IPS DF 4.7 (cell line): ENCODE results near the gene ERGIC1.
"Not testable (repeated sequence)": the region's sequence is repeated elsewhere in the genome, so short reads cannot be mapped to it uniquely, and the experiment has no call there.

Source experiments
- DNase-seq: peaks from one replicate; pipeline ENCODE4 v3.0.0-alpha.2; 2013; ENCODE audit warnings: low spot score; ENCODE audit errors: extremely low read depth

ERGIC1 gene, protein sequence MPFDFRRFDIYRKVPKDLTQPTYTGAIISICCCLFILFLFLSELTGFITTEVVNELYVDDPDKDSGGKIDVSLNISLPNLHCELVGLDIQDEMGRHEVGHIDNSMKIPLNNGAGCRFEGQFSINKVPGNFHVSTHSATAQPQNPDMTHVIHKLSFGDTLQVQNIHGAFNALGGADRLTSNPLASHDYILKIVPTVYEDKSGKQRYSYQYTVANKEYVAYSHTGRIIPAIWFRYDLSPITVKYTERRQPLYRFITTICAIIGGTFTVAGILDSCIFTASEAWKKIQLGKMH

DNA sequence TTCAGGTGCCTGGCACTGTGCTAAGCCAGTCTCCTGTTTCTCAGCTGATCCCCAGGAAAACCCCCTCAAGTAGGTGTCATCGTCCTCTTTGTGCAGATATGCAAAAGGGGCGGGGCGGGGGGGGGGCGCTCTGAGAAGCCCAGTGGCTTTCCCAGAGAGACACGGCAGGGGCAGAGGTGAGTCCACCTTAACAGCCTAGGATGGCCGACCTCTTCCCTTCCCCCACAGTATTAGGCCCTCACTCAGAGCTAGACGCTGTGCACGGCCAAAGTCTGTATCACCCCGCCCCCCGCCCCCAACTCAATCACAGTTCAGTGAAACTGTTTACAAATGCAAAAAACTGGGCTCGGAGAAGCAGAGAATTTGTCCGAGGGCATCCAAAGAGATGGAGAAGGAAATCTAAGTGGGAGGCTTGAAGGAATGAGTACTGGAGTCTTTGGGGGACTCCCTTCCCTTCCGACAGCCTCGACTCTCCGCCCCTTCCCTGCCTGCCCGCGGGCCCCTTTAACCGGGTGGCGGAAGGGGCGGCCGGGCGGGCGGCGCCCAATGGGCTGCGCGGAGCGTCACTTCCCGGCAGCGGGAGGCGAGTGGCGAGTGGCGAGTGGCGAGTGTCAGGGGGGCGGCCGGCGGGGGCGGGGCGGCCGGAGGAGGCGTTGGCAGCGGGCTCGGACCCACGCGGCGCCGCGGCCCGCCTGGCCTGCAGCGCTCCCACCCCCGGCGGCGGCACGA lies at the start of gene ERGIC1:
TSS of gene ERGIC1 (plus strand) at position 566 of the 729 bp plus-strand sequence. CDS start at position 729, 163 bp downstream.
- DNase-seq, result no peak

DNA sequence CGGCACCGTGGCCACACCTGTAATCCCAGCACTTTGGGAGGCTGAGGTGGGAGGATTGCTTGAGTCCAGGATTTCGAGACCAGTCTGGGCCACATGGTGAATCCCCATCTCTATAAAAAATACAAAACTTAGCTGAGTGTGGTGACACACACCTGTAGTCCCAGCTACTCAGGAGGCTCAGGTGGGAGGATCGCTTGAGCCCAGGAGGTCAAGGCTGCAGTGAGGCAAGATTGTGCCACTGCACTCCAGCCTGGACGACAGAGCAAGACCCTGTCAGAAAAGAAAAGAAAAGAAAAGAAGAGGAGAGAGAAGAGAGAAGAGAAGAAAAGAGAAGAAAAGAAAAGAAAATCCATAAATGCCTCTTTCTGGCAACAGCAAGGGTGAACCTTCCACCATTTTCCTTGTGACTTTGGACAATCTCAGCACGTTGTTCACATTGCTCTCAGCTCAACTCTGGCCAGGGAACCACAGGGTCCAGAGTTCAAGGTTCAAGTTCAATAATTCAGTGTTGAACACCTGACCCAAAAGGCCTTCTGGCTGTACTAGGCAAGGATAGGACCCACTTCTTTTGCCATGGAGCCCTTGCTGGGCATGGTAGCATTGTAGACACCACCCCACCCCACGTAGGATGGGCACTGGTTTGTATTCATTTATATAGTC lies 48.5 kb upstream of the ERGIC1 start:
- DNase-seq, result no peak

DNA sequence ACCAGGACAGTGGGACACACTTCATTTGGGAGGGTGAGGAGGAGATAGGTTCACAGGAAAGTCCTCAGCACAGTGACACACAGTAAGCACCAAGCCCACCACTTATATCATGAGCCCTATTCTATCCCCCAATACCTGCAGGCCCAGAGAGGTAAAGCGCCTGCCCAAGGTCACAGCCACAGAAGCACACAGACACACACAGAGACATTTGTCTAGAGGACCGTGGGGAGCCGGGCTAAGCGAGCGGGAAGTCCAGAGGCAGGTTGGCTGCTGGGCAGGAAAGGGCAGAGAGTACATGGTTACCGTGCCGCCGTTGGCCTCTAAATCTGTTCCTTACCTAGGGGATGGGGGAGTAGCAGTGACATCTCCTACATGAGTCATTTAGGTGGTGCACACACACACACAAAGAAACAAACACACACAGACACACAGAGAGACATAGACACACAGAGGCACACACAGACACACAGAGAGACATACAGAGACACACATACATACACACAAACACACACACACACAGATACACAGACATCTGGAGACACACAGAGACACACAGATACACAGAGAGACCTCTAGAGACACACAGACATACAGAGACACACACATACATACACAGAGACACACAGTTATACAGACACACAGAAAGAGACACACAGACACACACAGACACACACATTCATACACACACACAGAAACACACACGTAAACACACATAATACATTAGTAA lies 47.2 kb upstream of the ERGIC1 start:
- DNase-seq, result no peak

DNA sequence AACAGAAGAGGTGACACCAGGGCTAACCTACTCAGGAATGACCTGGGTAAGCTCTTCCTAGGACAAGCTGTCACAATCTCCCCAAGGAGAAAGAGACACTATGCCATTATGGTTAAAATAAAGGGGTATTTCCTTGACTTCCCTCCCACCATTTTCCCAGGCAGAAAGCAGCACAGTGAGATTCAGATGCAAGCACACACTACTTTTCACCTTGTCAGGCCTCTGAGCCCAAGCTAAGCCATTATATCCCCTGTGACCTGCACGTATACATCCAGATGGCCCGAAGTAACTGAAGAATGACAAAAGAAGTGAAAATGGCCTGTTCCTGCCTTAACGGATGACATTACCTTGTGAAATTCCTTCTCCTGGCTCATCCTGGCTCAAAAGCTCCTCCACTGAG lies 46.5 kb upstream of the ERGIC1 start:
- not testable (repeated sequence) for DNase-seq

DNA sequence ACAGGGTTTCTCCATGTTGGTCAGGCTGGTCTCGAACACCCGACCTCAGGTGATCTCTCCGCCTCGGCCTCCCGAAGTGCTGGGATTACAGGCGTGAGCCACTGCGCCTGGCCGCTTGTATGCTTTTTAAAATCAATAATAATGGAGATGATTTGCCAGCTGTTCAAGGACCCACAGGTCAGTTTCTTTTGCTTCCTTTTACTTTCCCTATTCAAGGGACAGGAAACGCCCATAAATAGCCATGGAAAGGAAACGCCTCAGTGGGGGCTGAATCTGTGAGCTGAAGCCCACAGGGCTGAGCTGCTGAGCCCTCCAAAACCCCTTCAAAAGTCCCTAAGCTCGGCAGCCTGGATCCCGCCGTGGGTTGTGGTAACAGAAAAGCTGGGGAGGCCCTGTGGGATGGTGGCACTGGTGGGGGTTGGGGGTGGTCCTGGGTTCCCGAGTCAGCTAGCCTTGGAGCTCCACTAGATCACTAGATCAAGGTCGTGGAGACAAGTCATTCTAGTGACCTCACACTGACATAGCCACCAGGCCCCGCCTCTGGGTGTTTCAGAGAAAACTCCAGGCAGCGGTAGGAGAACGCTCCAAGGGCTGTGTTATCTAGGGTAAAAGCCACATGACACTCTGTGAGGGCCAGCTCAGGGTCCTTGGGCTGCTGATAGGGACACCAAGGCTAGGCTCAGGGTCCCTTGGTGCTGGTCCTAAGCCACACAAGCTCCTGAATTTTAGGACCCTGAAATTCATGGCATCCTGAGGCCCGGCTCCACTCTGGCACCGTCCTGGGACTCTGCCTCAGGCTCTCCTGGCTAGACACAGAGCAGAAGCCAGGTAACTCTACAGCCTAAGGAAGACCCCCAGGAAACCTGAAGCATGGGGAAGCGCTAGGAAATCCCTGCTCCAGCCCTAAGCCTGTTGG lies 45.0 kb upstream of the ERGIC1 start:
- no peak for DNase-seq

DNA sequence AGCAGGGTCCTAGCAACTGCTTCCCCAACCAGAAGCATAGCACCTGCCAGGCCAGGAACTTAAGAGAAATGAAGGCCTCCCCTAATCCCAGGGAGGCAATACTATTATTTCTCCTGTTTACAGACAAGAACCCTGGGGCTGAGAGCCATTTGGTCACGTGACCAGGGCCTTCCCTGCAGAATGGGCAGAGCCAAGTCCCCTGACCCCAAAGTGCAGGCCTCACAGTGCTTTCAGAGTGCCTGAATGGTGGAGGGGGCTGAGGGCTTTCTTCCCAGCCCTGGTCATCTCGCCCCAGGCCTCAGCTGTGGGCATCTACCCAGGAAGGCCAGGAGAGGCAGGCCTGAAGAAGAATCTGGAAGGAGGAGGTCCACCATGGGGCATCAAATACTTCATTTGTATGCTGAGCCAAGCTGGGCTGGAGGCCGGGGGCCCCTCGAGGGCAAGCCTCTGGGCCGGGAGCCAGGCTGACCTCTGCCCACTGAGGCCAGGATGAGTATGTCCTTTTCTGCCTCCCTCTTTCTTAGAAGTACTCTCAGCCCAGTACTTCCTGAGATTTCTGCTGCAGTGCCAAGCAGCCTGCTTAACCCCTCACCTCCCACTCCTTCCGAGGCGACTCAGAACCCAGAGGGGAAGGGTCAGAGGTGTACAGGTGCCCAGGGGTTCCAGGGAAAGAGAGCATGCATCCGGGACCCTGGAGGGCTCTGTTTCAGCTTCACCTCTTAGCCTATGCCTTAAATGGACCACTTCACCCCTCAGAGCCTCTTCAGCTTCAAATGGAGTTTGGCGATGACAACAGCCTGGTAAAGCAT lies 44.2 kb upstream of the ERGIC1 start:
- no peak for DNase-seq

DNA sequence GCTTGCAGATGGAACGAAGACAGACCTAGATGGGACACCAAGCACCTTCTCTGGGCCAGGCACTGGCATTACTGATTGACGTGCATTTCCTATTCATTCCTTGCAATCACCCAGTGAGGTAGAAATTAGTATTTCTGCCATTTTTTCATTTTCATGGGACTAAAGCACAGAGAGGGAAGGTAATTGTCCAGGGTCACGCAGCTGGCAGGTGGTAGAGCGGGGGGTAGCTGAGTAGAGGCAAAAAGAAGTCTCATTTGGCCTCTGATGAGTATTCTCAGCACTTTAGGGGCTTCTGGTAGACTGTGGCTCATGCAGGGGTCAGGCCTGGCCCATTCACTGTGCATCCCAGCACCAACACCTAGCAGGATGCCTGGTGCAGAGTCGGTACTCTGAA lies 43.6 kb upstream of the ERGIC1 start:
- DNase-seq, result no peak

DNA sequence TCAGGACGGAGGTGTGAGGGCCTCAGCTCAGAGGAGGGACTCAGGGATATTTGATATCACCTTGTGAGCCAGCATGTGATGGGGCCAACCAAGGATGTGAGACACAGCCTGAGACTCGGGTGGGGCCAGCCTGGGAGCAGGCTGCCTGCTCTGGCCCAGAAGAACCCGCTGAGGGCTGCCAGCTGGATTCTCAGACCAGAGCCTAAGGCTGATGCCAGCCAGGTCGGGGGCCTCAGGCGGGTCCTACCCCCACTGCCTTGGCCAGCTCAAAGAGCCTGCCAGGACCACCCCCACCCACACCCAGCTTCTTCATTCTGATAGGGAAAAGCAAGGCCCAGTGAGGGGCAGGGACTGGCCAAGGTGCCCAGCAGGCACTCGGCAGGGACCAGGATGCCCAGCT lies 42.8 kb upstream of the ERGIC1 start:
- DNase-seq, result no peak

DNA sequence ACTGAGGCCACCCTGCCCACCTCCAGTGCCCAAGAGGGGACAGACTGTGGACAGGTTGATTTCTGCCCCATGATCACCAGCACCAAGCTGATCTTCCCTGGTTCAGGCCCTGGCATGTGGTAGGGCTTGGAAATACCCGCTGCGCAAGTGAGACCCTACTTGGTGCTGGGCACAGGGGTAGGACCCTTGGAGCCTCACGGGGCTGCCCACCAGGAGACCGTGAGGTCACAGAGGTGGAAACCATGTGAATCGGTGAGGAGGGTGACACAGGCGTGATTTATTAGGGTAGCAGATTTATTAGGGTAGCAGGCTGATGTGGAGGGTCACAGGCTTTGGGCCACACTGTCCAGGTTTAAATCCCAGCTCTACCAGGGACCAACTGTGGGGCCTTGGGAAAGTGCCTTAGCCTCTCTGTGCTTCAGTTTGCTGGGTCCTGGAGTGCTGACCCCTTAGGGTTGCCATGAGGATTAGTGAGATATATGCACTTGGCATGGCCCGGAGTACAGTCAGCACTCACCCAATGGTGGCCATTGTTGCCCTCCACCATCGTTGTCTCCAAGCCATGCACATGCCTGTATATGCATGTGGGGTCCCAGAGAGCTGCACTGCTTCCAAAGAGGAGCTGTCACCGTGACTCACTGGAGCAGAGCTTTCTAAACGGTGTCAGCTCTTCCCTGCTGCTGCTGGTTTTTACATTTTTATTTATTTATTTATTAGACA lies 42.2 kb upstream of the ERGIC1 start:
- DNase-seq, result no peak

DNA sequence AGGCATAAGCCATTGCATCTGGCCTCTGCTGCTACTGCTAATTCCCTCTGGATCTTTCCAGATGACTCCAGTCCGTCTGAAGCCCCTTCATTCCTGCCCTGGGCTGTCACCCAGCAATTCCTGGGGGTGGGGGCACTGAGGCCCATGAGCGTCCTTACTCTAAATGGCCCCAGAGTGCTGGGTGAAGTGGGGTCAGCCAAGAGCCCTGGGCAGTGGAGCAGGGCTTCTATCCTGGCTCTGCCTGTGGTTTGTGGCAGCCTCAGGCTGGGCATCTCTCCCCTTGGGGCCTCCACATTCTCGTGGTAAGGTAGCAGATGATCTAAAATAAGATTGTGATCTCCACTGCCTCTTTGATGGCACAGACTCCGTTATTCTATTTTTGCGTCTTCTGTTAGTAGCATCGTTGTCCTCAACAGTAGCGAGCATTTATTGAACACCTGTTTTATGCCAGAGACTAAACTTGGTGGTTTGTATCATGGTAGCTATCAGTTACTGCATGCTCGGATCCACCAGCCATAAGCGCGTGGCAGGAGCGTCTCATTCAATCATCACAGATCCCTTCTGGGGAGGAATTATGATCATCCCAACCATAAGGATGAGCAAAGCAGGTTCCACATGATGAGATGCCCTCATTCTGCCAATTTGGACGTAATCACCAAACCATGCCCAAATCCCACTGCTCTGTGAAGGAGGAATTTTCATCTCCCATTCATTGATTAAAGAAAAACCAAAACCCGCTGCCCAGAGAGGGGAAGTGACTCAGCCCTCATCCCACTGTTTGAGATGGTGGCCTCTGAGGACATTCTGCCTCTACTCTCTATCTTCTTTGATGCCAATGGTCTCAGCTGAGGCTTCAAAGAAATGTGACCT lies 41.1 kb upstream of the ERGIC1 start:
- no peak for DNase-seq

DNA sequence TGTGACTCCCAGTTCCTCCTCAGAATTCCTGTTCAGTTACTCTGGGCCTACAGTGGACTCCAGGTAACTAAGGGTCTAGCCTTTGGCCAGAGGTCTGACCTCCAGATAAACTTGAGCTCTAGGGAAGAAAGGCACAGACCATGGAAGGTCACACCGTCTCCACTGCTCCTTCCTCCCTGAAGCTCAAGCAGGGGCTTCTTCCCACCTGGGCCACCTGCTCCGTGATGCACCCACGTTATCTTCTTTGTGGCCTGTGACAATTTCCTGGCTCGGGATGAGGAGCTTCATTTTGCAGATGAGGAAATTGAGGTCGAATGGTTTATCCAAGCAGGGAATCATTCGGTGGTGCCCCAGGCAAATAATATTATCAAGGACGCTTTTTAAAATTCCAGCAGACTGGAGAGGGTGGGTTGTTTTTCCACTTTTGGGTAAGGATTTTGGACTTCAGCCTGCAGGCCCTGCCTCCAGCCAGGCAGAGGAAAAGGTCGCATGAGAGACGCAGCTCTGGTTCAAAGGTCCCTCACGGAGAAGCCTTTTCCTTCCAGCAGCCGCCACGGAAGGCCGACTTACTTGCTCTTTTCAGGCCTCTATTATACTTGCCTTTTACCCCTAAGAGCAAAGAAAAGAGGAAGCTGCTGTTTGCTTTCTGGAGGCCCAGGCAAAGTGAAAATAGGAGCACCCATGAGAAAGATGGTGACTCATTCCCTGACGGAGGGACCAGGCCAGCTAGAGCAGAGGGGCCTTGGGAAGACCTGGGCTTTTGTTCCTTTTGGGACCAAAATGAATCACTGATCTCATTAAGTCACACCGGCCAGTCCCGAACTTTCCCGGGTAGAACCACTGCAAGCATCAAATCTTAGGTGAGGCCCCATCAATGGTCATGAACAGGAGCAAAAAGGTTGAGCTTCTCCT lies 40.2 kb upstream of the ERGIC1 start:
- DNase-seq, result no peak

DNA sequence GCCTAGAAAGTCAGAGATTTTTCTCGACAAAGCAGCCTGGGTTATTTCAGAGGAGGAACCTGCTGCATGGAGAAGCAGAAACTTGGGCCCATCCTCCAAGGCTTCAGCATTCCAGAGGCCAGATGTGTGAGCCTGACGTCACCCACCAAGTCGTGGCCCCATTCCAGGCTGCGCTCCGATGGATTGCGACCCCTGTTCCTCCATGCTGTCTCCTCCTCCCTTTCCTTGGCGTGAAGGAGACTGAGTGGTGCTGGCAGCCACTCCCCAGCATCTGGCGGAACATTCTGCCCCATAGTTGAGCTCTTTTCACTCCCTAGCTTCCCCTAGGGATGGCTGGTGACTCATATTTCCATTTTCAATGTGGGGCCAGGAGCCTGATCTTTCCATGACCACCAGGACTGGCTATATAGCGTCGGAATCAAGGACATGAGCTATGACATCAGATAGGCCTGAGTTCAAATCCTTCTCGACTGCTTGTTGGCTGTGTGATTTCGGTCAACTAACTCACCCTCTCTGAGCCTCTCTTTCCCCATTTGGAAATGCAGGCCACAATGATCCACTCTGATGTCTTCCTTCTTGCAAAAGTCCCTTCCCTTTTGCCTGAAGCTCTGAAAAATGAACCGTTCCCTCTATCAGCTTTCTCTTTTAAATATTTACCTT lies 38.6 kb upstream of the ERGIC1 start:
- DNase-seq, result no peak

DNA sequence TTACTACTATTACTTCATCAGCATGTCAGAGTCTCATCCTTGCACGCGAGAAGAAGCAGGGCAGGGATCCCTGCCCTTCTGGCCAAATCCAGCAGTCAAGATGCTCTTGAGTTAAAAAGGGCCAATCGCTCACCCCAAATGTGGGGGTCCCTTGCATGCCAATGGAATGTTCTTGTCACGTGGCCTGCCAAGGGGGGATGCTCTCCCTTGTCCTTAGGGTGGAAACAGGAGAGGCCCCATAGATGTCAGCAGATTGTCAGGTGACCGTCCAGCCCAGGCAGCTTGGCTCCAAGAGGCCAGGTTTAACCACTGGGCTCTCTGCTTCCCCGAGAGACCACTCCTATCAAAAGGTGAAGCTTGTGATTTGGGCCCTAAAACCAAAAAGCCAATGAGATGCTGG lies 37.7 kb upstream of the ERGIC1 start:
- no peak for DNase-seq

DNA sequence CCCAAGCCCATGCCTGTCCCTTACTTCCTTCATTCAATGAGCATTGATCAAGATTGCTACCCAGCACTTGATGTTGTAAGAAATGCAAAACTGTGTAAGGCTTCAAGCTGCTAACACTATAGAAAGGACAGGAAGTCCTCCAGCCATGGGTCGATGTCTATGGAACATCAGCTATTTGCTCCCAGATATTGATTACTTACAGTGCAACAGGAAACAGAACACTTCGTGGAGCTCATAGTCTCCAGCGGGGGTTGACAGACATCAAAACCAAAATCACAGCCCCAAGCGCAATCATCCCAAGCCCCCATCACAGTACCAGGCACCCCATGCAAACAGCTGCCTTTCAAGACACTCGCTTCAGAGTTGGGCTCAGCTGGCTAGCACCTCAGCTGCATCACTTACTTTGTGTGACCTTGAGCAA lies 36.3 kb upstream of the ERGIC1 start:
- DNase-seq, result no peak

DNA sequence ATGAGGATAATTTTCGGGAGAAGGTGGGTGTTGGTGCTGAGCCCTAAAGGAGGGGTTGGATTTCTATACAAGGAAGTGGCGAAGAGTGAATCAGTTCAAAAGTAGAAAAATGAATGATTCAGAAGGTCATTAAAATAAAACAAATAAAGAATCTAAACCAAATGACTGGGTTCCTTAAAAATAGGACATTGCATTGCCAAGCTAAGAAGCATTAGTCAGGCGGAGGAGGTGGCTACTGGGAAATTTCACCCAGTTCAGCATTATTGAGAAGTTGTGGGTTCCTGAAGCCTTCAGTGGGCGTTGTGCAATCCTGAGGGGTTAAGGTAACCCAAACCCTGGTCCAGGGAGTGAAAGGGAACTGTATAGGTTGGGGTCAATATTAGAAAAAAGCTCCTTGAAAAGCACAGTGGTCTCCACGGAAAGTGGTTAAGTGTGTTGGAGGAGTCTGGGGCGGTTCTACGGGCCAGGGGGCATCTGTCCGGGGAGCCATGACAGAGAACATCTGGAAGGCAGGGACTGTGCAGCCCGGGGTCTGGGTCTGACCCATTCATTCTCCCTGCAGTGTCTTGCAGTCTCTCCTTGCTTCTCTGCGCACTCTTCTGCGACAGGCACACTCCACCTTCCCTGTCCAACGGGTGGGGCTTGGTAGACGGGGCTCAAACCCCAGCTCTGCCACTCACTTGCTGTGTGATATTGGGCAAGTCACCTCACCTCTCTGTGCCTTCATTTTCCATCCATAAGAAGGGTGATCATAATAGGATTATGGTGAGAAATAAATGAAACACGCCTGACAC lies 35.4 kb upstream of the ERGIC1 start:
- no peak for DNase-seq

DNA sequence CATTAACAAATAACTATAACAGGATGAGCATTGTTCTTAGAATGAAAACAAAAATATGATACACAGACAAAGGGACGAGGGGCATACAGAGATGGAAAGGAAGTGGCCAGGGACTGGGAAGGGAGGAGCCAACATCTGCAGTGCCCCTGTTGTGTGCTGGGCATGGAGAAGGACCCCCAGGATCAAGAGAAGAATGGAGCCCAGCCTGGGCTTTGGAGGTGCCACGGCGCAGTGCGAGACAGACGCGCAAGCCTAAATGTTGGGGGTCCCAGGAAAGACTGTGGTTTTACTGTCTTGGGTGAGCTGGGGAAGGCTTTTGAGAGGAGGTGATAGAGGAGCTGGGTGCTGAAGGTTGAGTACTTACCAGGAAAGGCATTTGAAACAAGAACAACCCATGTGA lies 34.6 kb upstream of the ERGIC1 start:
- no peak for DNase-seq
